Spleen (tissue), 11 donors: ENCODE results near the gene RBM4B. TPM values are rescaled to one million over a fixed set of nuclear protein-coding genes. Genes with fewer than 3 reads are reported as not detected.

Source experiments
- DNase-seq: peaks from one replicate; pipeline ENCODE4 v3.0.0-alpha.2; 2020
- H3K27ac ChIP-seq, 8 donors: fragments of 200-600 bp; sonication (generic) in 7 of 8; 1 replicate in 4 of 8; 2 replicates in 4 of 8; pipeline versions ENCODE4 v1.5.0 to v1.8.0; 2016 to 2021; ENCODE audit warnings: inconsistent platforms in 4 of 8, mild to moderate bottlenecking in 4 of 8, moderate library complexity in 1 of 8
- H3K27me3 ChIP-seq, 7 donors: fragments of 200-600 bp; sonication (generic) in 6 of 7; replicated peaks in 1 of 7; 1 replicate in 4 of 7; 2 replicates in 3 of 7; pipeline versions ENCODE4 v1.5.0 to v1.8.0; 2016 to 2021; ENCODE audit warnings: inconsistent platforms in 3 of 7, mild to moderate bottlenecking in 1 of 7
- H3K36me3 ChIP-seq, 6 donors: fragments of 200-600 bp; sonication (generic) in 5 of 6; 1 replicate in 4 of 6; 2 replicates in 2 of 6; pipeline versions ENCODE4 v1.5.0 to v1.8.0; 2016 to 2021; ENCODE audit warnings: inconsistent platforms in 2 of 6
- H3K4me1 ChIP-seq, 6 donors: fragments of 200-600 bp; sonication (generic) in 5 of 6; 1 replicate in 3 of 6; 2 replicates in 3 of 6; pipeline versions ENCODE4 v1.5.0 to v1.8.0; 2016 to 2021; ENCODE audit warnings: inconsistent platforms in 3 of 6
- H3K4me3 ChIP-seq, 8 donors: fragments of 200-600 bp; sonication (generic) in 7 of 8; 1 replicate in 4 of 8; 2 replicates in 4 of 8; pipeline versions ENCODE4 v1.5.0 to v1.8.0; 2016 to 2021; ENCODE audit warnings: inconsistent platforms in 4 of 8, mild to moderate bottlenecking in 4 of 8, moderate library complexity in 2 of 8
- H3K9me3 ChIP-seq, 8 donors: fragments of 200-600 bp; sonication (generic) in 7 of 8; 1 replicate in 4 of 8; 2 replicates in 4 of 8; pipeline versions ENCODE4 v1.5.0 to v1.8.0; 2016 to 2021; ENCODE audit warnings: inconsistent platforms in 4 of 8
- POLR2A ChIP-seq, 3 donors: fragments of 450-650 bp; IDR thresholded peaks; one replicate each; pipeline ENCODE4 v1.5.1; 2017; ENCODE audit warnings: antibody characterized with exemption in 3 of 3, mild to moderate bottlenecking in 1 of 3
- POLR2AphosphoS5 ChIP-seq, 3 donors: sonication (generic); formaldehyde crosslinking; IDR thresholded peaks; one replicate each; pipeline ENCODE4 v1.5.1; 2017; ENCODE audit warnings: antibody characterized with exemption in 3 of 3
- WGBS, 5 donors: extraction: QIAGEN DNeasy Blood & Tissue Kit in 3 of 5; methylation state at CpG; one replicate each; pipeline versions ENCODE4 v1.1.5 to v1.1.7; 2013 to 2018; 5-methylcytosine and 5-hydroxymethylcytosine counted together
- intact Hi-C: fragments of 100-400 bp; cut with DNase I; formaldehyde crosslinking; loops from one replicate; pipeline ENCODE4 v1.15.0; 2023; ENCODE audit warnings: low total_unique reads
- polyA plus RNA-seq, 3 donors: library from polyadenylated mRNA; stranded (reverse); fragments of 200-250 nt; gene quantifications; one replicate each; pipeline ENCODE4 v1.2.1, GENCODE V29; 2013
- total RNA-seq, 7 donors: library from RNA; depleted of rRNA in 3 of 7; stranded (reverse); fragments of >200 nt in 3 of 7; fragmentation: NEBNext Ultra II Directional in 4 of 7; extraction: Animal tissue kit (Norgen Biotek cat#: 25700) in 4 of 7; gene quantifications; one replicate each; pipeline versions ENCODE4 v1.1.0 to v1.2.1, GENCODE V29; 2016 to 2021
- TF ChIP-seq, protein P1 (sequence below), 11 experiments: fragments of 200-600 bp in 7 of 11; fragments of 450-650 bp in 4 of 11; sonication (generic) in 4 of 11; IDR thresholded peaks in 8 of 11; conservative IDR thresholded peaks in 3 of 11; 1 replicate in 7 of 11; 2 replicates in 4 of 11; pipeline versions ENCODE4 v1.4.0 to v1.8.0; 2016 to 2021; ENCODE audit warnings: antibody characterized with exemption in 11 of 11, inconsistent platforms in 4 of 11, mild to moderate bottlenecking in 1 of 11
- donor health status: healthy with polysubstance abuse.
- donor health status: DM: no; HTN: no; CAD: no; lungs with moderate emphysema.
- donor health status: DM: no; HTN: no; CAD: no.
- donor health status: Bipolar disorder and iron deficiency.
- donor health status: healthy.
- donor health status: DM: no; HTN: no; CAD: no.
- donor health status: DM: yes; HTN: yes; CAD: no.

Gene RBM4B
- total and polyA plus RNA-seq, 10 donors = 14.8 to 23.0 (median 18.3) TPM

DNA sequence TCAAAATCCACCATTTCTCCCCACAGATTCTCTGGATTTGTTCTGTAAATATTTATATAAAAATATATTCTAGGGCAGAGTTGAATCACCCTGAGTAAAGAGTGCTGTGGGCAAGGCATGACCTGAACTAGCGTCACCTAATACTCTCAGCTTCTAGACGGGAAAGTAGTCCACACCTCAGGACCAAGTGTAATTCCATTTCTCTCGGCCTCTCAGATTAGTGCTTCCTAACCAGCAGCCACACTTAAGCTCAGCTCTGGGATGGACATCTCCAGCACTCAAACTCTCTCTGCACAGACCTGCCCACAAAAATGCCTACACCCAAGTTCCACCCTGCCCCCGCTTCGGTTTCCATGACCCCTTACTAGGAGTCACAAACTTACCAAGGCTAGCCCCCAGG lies 46.0 kb upstream of the RBM4B start:
- Histone ChIP-seq H3K4me3 (no peak overlapping the region), H3K36me3 (no peaks in the 10 kb centered on the region), H3K27ac (no peak overlapping the region), H3K27me3 (peaks cover 0 to 64% (median 23%) of the 10 kb centered on the region in 7 donors), H3K9me3 (no peaks in the 10 kb centered on the region), H3K4me1 (peaks cover 3 to 24% (median 13%) of the 10 kb centered on the region in 6 donors)
- no peak for DNase-seq
- TF ChIP-seq, protein P1, sequence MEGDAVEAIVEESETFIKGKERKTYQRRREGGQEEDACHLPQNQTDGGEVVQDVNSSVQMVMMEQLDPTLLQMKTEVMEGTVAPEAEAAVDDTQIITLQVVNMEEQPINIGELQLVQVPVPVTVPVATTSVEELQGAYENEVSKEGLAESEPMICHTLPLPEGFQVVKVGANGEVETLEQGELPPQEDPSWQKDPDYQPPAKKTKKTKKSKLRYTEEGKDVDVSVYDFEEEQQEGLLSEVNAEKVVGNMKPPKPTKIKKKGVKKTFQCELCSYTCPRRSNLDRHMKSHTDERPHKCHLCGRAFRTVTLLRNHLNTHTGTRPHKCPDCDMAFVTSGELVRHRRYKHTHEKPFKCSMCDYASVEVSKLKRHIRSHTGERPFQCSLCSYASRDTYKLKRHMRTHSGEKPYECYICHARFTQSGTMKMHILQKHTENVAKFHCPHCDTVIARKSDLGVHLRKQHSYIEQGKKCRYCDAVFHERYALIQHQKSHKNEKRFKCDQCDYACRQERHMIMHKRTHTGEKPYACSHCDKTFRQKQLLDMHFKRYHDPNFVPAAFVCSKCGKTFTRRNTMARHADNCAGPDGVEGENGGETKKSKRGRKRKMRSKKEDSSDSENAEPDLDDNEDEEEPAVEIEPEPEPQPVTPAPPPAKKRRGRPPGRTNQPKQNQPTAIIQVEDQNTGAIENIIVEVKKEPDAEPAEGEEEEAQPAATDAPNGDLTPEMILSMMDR (IDR thresholded peaks at IDR 0.05 in 8 of 11, conservative IDR thresholded peaks at IDR 0.05 in 3 of 11) = no peak
- no peak for TF ChIP-seq POLR2A (IDR thresholded peaks at IDR 0.05)
- no peak for TF ChIP-seq POLR2AphosphoS5 (IDR thresholded peaks at IDR 0.05)
- intact Hi-C loops = no loop called here
- WGBS, 5 donors = 88 to 98% (median 95%) methylated on average over 5 of the region's 5 CpGs

DNA sequence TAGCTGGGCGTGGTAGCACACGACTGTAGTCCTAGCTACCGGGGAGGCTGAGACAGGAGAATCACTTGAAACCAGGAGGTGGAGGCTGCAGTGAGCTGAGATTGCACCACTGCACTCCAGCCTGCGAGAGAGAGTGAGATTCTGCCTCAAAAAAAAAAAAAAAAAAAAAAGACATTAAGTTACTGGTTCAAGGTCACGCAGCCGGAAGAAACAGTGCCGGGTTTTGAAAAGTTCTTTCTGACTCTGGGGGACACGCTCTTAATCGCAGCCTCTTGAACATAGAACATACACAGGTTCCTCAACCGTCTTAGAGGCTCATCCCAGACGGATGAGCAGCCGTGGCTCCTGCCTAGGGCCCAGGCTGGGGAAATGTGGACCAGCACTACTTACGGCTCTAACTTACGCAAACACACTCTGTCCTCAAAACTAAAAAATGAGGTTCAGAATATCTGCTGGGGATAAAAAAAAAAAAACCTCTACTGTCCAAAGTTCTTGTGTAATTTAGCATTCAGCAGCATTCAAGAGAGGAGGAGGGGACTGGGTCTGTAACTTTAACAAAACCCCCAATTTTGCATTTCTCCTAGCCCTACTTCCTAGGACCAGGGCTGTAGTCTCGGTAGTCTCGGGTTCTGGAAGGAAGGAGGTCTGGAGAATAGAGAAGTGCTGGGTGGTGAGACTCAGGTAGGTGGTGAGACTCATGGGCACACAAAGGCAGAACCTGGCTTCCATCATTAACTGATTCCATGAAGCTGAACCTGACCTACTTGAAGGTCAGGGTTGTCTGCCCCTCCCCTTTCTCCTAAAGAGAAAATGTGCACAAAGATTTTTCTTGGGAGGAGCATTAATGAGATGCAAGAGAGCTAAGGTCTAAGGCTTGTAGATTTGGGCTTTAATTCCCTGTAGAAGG lies 45.3 kb upstream of the RBM4B start:
- Histone ChIP-seq H3K27ac (no peak overlapping the region), H3K4me3 (no peak overlapping the region), H3K27me3 (peaks cover 0 to 64% (median 18%) of the 10 kb centered on the region in 7 donors), H3K36me3 (no peaks in the 10 kb centered on the region), H3K9me3 (no peaks in the 10 kb centered on the region), H3K4me1 (peaks cover 0 to 19% (median 9%) of the 10 kb centered on the region in 6 donors)
- intact Hi-C loops = no loop called here
- TF ChIP-seq, protein P1 (IDR thresholded peaks at IDR 0.05 in 8 of 11, conservative IDR thresholded peaks at IDR 0.05 in 3 of 11) = no peak
- TF ChIP-seq POLR2A (IDR thresholded peaks at IDR 0.05) = no peak
- TF ChIP-seq POLR2AphosphoS5 (IDR thresholded peaks at IDR 0.05) = no peak
- DNase-seq = no peak
- 77 to 86% (median 83%) methylated on average over 16 of the region's 16 CpGs for WGBS, 5 donors

DNA sequence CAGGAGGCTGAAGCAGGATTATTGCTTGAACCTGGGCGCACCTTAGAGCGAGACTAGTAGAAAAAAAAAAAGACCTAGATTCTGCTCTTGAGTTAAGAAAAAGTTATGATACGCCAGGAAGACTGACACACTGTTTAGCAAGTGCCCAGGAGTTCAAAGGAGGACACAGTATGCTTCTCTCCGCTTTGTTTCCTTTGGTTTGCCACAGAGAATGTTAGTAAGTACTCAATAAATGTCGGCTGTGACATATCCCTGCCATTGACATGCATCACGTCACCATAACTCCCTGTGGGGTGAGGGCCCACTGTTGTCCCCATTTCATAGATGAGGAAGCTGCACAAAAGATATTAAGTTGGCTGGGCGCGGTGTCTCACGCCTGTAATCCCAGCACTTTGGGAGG lies 44.3 kb upstream of the RBM4B start:
- H3K36me3 ChIP-seq = no peaks in the 10 kb centered on the region
- H3K9me3 ChIP-seq = no peaks in the 10 kb centered on the region
- peaks cover 0 to 13% (median 3%) of the 10 kb centered on the region in 6 donors for H3K4me1 ChIP-seq
- WGBS, 5 donors = 88 to 95% (median 94%) methylated on average over 9 of the region's 9 CpGs
- H3K27ac ChIP-seq = no peak overlapping the region
- H3K27me3 ChIP-seq = peaks cover 0 to 54% (median 12%) of the 10 kb centered on the region in 7 donors
- TF ChIP-seq POLR2AphosphoS5 (IDR thresholded peaks at IDR 0.05) = no peak
- TF ChIP-seq, protein P1 (IDR thresholded peaks at IDR 0.05 in 8 of 11, conservative IDR thresholded peaks at IDR 0.05 in 3 of 11) = no peak
- TF ChIP-seq POLR2A (IDR thresholded peaks at IDR 0.05) = no peak
- intact Hi-C loops = no loop called here
- DNase-seq = no peak
- H3K4me3 ChIP-seq = no peak overlapping the region

DNA sequence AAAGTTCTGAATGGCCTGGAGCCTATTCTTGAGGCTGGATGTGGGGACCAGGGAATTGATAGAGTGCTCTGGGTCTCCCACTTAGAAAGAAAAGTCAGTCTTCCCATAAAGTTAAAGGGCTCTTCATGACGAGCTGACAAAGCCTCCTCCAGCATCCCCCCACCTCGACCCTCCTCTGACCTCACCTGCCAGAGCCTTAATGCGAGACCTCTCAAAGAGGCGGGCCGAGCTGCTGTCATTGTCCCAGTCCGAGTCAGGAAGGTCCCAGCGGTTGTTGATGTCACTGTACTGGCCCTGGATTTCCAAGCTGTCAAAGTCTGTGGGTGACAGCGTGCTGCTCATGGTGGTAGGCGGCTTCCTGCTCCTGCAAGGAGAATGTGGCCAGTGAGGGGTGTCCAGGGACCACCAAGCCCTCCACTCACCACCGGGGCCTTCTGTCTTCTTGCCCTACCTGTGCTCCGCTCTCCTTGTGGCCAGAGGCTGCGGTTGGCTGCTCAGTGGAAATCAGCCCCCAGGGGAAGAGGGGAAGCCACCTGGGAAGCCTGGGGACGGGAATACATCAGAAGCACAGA lies 43.3 kb upstream of the RBM4B start:
- H3K27me3 ChIP-seq = peaks cover 0 to 44% (median 5%) of the 10 kb centered on the region in 7 donors
- no peak for DNase-seq
- H3K4me1 ChIP-seq = peaks cover 0 to 9% (median 0%) of the 10 kb centered on the region in 6 donors
- TF ChIP-seq, protein P1 (IDR thresholded peaks at IDR 0.05 in 8 of 11, conservative IDR thresholded peaks at IDR 0.05 in 3 of 11) = no peak
- TF ChIP-seq POLR2A (IDR thresholded peaks at IDR 0.05) = no peak
- TF ChIP-seq POLR2AphosphoS5 (IDR thresholded peaks at IDR 0.05) = no peak
- 75 to 88% (median 84%) methylated on average over 12 to 13 of the region's 13 CpGs for WGBS, 5 donors
- H3K9me3 ChIP-seq = no peaks in the 10 kb centered on the region
- H3K4me3 ChIP-seq = no peak overlapping the region
- intact Hi-C loops = no loop called here
- no peak overlapping the region for H3K27ac ChIP-seq
- no peaks in the 10 kb centered on the region for H3K36me3 ChIP-seq
